Peyer's patch (tissue), 4 donors: Measurements from ENCODE around the gene PPIC.

Source experiments
- CTCF ChIP-seq, 6 experiments: fragments of 450-650 bp in 4 of 6; fragments of 200-600 bp in 2 of 6; sonication (generic) in 1 of 6; IDR thresholded peaks; one replicate each; pipeline ENCODE4 v1.5.1; 2017 to 2019; ENCODE audit warnings: antibody characterized with exemption in 6 of 6, mild to moderate bottlenecking in 3 of 6, moderate library complexity in 1 of 6
- POLR2A ChIP-seq, 2 donors: fragments of 450-650 bp; IDR thresholded peaks; one replicate each; pipeline ENCODE4 v1.5.1; 2017; ENCODE audit warnings: antibody characterized with exemption in 2 of 2, mild to moderate bottlenecking in 2 of 2, moderate library complexity in 2 of 2

GRCh38 chr5:123066016-123066415, 29.5 kb upstream of the PPIC start:
- TF ChIP-seq CTCF (IDR thresholded peaks at IDR 0.05) (no peak), POLR2A (IDR thresholded peaks at IDR 0.05) (no peak)
